ENCODE results near the gene ABHD17A. TPM values are rescaled to one million over a fixed set of nuclear protein-coding genes. Genes with fewer than 3 reads are reported as not detected.

Gene ABHD17A
- total RNA-seq, 1 experiment from 2014 or later = 102 TPM

DNA sequence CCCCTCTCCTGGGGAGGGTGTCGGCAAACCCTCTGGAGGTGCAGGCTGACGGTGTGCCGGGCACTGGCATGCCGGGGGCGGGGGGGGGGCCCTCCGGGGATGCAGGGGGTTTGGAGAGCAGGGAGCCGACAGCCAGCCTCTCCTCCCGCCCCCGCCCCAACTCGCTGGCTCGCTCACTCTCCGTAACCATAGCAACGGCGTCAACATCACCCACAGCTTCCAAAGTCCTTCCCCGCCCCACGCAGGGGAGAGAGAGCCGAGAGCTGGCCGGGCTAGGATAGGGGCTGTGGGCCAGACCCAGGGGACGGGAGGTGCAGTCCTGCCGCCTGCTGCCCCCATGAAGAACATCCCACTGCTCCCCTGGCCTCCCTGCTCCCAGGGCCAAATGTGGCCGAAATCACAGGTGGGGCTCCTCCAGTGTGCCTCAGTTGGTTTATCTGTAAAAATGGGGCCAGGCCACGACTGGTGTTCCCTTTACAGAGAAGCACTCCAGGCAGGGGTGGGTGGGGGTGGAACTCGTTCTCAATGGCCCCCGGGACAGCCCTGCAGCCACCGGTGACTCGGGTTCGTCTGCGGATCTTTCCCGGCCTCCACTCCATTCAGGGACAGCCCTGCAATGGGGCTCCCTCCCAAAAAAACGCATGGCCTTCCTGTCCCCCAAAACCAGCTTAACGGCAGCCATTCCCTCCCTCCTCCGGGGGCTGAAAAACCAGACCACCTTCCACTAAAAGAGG lies 25.1 kb downstream of the ABHD17A start:
- no peak overlapping the region for H3K9ac ChIP-seq (ENCODE audit: low read length)
- BruUV-seq (replicated peaks) = no TSS peak
- ChIA-PET POLR2A (ENCODE audit: unreplicated experiment) (no interaction called here), CTCF (interaction anchor here (0.6 kb wide), 1 partner anchor 566 kb away, joined by 6 read pairs; no protein-coding TSS in a partner anchor)
- peaks cover 27% of the 10 kb centered on the region for H4K20me1 ChIP-seq (ENCODE audit: low read length)
- DNase-seq = no peak
- TF ChIP-seq EZH2 (IDR thresholded peaks at IDR 0.05; ENCODE audit: low read length, unreplicated experiment) (no peak), EZH2phosphoT487 (IDR thresholded peaks at IDR 0.05; ENCODE audit: borderline replicate concordance, low read length) (no peak)
- TF ChIP-seq, protein P1, sequence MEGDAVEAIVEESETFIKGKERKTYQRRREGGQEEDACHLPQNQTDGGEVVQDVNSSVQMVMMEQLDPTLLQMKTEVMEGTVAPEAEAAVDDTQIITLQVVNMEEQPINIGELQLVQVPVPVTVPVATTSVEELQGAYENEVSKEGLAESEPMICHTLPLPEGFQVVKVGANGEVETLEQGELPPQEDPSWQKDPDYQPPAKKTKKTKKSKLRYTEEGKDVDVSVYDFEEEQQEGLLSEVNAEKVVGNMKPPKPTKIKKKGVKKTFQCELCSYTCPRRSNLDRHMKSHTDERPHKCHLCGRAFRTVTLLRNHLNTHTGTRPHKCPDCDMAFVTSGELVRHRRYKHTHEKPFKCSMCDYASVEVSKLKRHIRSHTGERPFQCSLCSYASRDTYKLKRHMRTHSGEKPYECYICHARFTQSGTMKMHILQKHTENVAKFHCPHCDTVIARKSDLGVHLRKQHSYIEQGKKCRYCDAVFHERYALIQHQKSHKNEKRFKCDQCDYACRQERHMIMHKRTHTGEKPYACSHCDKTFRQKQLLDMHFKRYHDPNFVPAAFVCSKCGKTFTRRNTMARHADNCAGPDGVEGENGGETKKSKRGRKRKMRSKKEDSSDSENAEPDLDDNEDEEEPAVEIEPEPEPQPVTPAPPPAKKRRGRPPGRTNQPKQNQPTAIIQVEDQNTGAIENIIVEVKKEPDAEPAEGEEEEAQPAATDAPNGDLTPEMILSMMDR (conservative IDR thresholded peaks at IDR 0.05; ENCODE audit: low read depth, low read length) = no peak
- H3K9me2 ChIP-seq (replicated peaks; ENCODE audit: low read length) = no peaks in the 10 kb centered on the region
- H3K79me2 ChIP-seq (ENCODE audit: low read length) = peaks cover 72% of the 10 kb centered on the region
- no peaks in the 10 kb centered on the region for H3K9me3 ChIP-seq (ENCODE audit: low read length)
- ATAC-seq = no peak
- H3K4me2 ChIP-seq (ENCODE audit: low read length) = peak overlapping the region; percentile 95
- H3K36me3 ChIP-seq (ENCODE audit: low read depth, low read length) = no peaks in the 10 kb centered on the region
- H3K4me1 ChIP-seq (ENCODE audit: insufficient read depth, low read length) = peaks cover 17% of the 10 kb centered on the region; the same call in 1 of the 2 replicates
- H3K27ac ChIP-seq (ENCODE audit: low read length) = no peak overlapping the region
- H3K27me3 ChIP-seq (ENCODE audit: low read length) = no peaks in the 10 kb centered on the region
- intact Hi-C loops (cut with micrococcal nuclease) = no loop called here
- H2AFZ ChIP-seq (ENCODE audit: low read length) = no peak overlapping the region
- H3F3A ChIP-seq (ENCODE audit: low read length, unreplicated experiment) = no peaks in the 10 kb centered on the region
- H3K4me3 ChIP-seq (ENCODE audit: low read length) = peak overlapping the region; percentile 94

DNA sequence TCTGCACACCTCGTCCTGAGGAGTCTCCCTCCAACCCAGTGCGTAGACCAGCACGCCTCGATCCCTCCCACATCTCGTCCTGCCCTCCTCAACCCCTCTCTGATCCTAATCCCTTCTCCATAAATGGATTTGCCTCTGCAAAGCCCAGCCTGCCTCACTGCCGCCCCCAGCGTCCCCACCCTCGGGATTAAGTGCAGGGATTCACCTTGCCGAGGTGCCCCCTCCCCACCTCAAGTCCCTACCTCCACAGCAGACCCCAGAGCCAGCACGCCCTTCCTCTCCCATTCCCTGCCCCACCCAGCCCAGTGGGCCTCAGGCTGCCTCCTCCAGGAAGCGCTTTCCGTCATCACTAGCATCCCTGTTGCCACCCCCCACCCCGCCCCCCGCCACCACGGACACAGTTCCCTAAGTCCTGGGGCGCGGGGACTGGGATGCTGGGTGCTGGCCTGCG lies 25.9 kb downstream of the ABHD17A start:
- intact Hi-C loops (cut with micrococcal nuclease) = no loop called here
- DNase-seq (no peak), ATAC-seq (no peak)
- H3K4me3 ChIP-seq (ENCODE audit: low read length) = no peak overlapping the region
- no peak overlapping the region for H2AFZ ChIP-seq (ENCODE audit: low read length)
- no peak for TF ChIP-seq EZH2 (IDR thresholded peaks at IDR 0.05; ENCODE audit: low read length, unreplicated experiment)
- TF ChIP-seq, protein P1 (conservative IDR thresholded peaks at IDR 0.05; ENCODE audit: low read depth, low read length) = no peak
- no peaks in the 10 kb centered on the region for H3K9me2 ChIP-seq (replicated peaks; ENCODE audit: low read length)
- ChIA-PET CTCF (no interaction called here), POLR2A (ENCODE audit: unreplicated experiment) (no interaction called here)
- no TSS peak for BruUV-seq (replicated peaks)
- H3K79me2 ChIP-seq (ENCODE audit: low read length) = peaks cover 78% of the 10 kb centered on the region
- no peak overlapping the region for H3K9ac ChIP-seq (ENCODE audit: low read length)
- H3K36me3 ChIP-seq (ENCODE audit: low read depth, low read length) = no peaks in the 10 kb centered on the region
- H4K20me1 ChIP-seq (ENCODE audit: low read length) = peaks cover 31% of the 10 kb centered on the region
- H3K27ac ChIP-seq (ENCODE audit: low read length) = no peak overlapping the region
- no peaks in the 10 kb centered on the region for H3K27me3 ChIP-seq (ENCODE audit: low read length)
- no peaks in the 10 kb centered on the region for H3F3A ChIP-seq (ENCODE audit: low read length, unreplicated experiment)
- H3K4me1 ChIP-seq (ENCODE audit: insufficient read depth, low read length) = peaks cover 15% of the 10 kb centered on the region; the same call in 1 of the 2 replicates
- no peaks in the 10 kb centered on the region for H3K9me3 ChIP-seq (ENCODE audit: low read length)
- H3K4me2 ChIP-seq (ENCODE audit: low read length) = no peak overlapping the region

DNA sequence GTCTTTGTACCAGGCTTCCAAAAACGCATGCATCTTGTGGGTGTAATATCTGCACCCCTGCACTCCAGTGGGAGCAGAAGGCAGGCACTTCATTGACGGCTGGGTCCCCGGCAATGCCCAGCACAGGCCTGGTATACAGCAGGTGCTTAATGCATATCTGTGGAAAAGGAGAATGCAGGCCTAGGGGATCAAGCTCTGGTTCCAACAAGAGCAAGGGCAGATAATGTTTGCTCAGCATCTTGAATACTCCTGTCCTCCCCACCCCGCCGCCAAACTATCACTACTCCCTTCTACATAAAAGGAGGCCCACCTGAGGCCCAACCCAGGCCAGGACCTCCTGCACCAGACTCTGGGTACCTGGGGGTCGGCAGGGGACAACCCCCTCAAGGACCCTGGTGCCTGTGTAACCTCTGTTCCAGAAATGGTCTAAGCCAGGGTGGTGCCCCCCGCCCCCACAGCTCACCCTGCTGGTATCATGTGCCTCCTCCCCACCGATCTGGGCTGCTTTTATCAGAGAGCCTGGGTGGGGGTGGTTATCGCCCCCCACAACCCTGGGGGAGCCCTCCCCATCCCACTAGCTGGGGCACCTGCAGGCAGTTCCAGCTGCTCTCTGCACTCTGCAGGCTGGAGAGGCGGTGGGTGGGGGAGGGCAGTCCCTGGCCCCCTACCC lies 26.7 kb downstream of the ABHD17A start:
- ATAC-seq (no peak), DNase-seq (no peak)
- no peak overlapping the region for H2AFZ ChIP-seq (ENCODE audit: low read length)
- TF ChIP-seq EZH2phosphoT487 (IDR thresholded peaks at IDR 0.05; ENCODE audit: borderline replicate concordance, low read length) = no peak
- TF ChIP-seq EZH2 (IDR thresholded peaks at IDR 0.05; ENCODE audit: low read length, unreplicated experiment) = no peak
- TF ChIP-seq, protein P1 (conservative IDR thresholded peaks at IDR 0.05; ENCODE audit: low read depth, low read length) = no peak
- H3K4me2 ChIP-seq (ENCODE audit: low read length) = no peak overlapping the region
- H3K27ac ChIP-seq (ENCODE audit: low read length) = no peak overlapping the region
- intact Hi-C loops (cut with micrococcal nuclease) = no loop called here
- no peaks in the 10 kb centered on the region for H3K9me3 ChIP-seq (ENCODE audit: low read length)
- CTCF ChIA-PET = no interaction called here
- no TSS peak for BruUV-seq (replicated peaks)
- H3K9me2 ChIP-seq (replicated peaks; ENCODE audit: low read length) = no peaks in the 10 kb centered on the region
- peaks cover 31% of the 10 kb centered on the region for H4K20me1 ChIP-seq (ENCODE audit: low read length)
- POLR2A ChIA-PET (ENCODE audit: unreplicated experiment) = no interaction called here
- peaks cover 78% of the 10 kb centered on the region for H3K79me2 ChIP-seq (ENCODE audit: low read length)
- no peaks in the 10 kb centered on the region for H3F3A ChIP-seq (ENCODE audit: low read length, unreplicated experiment)
- H3K4me3 ChIP-seq (ENCODE audit: low read length) = no peak overlapping the region
- no peak overlapping the region for H3K9ac ChIP-seq (ENCODE audit: low read length)
- no peaks in the 10 kb centered on the region for H3K27me3 ChIP-seq (ENCODE audit: low read length)
- H3K36me3 ChIP-seq (ENCODE audit: low read depth, low read length) = no peaks in the 10 kb centered on the region
- peaks cover 15% of the 10 kb centered on the region; the same call in 1 of the 2 replicates for H3K4me1 ChIP-seq (ENCODE audit: insufficient read depth, low read length)

All from PC-3 (cell line).